PC-9 (cell line): ENCODE results near the gene CCSAP. TPM values are rescaled to one million over a fixed set of nuclear protein-coding genes. Genes with fewer than 3 reads are reported as not detected.

Experiments
- BruUV-seq: library from RNA; stranded (reverse); fragments of 400-500 nt; replicated peaks from 2 replicates; lab custom pipeline; 2021; lab: Mats Ljungman, UMichigan
- CTCF ChIA-PET: fragments of 300-600 bp; sonication (Branson Sonifier 250); formaldehyde crosslinking; loops from one replicate; lab custom pipeline; 2022; ENCODE audit warnings: antibody characterized with exemption; lab: Charles Lee
- POLR2A ChIA-PET: fragments of 300-600 bp; sonication (Branson Sonifier 250); formaldehyde crosslinking; loops from one replicate; lab custom pipeline; 2022; ENCODE audit warnings: antibody characterized with exemption; ENCODE audit not compliant: unreplicated experiment; lab: Charles Lee
- DNase-seq, 2 experiments: peaks; one replicate each; pipeline versions ENCODE4 v3.0.0 to v3.0.0-alpha.2; 2015 to 2022; ENCODE audit warnings: mixed read lengths in 1 of 2
- H2AFZ ChIP-seq: fragments of 200-600 bp; sonication (generic); 2 replicates; pipeline ENCODE4 v1.8.1; 2017; ENCODE audit warnings: antibody characterized with exemption
- H3F3A ChIP-seq: fragments of 200-600 bp; sonication (generic); 2 replicates; pipeline ENCODE4 v1.8.1; 2017; ENCODE audit warnings: antibody characterized with exemption, mild to moderate bottlenecking, low read depth; ENCODE audit not compliant: insufficient read depth
- H3K27ac ChIP-seq: fragments of 200-600 bp; sonication (generic); 2 replicates; pipeline ENCODE4 v1.6.1; 2016; ENCODE audit warnings: mixed run types
- H3K27me3 ChIP-seq: fragments of 200-600 bp; sonication (generic); 2 replicates; pipeline ENCODE4 v1.6.1; 2016; ENCODE audit warnings: low read depth, mixed run types; ENCODE audit not compliant: insufficient read depth
- H3K36me3 ChIP-seq: fragments of 200-600 bp; sonication (generic); 2 replicates; pipeline ENCODE4 v1.6.1; 2016; ENCODE audit warnings: low read depth, mixed run types
- H3K4me1 ChIP-seq: fragments of 200-600 bp; sonication (generic); replicated peaks from 2 replicates; pipeline ENCODE4 v1.6.1; 2016; ENCODE audit warnings: mixed run types; ENCODE audit not compliant: insufficient read depth
- H3K4me2 ChIP-seq: fragments of 200-600 bp; sonication (generic); 2 replicates; pipeline ENCODE4 v1.6.1; 2017; ENCODE audit warnings: mixed run types
- H3K4me3 ChIP-seq: fragments of 200-600 bp; sonication (generic); 2 replicates; pipeline ENCODE4 v1.6.1; 2016; ENCODE audit warnings: mixed run types
- H3K79me2 ChIP-seq: fragments of 200-600 bp; sonication (generic); 2 replicates; pipeline ENCODE4 v1.6.1; 2017; ENCODE audit warnings: low read depth, mixed run types
- H3K9me2 ChIP-seq: fragments of 200-600 bp; sonication (generic); 2 replicates; pipeline ENCODE4 v1.8.1; 2017; ENCODE audit warnings: mild to moderate bottlenecking; ENCODE audit not compliant: insufficient read depth
- H3K9me3 ChIP-seq: fragments of 200-600 bp; sonication (generic); 2 replicates; pipeline ENCODE4 v1.8.1; 2016; ENCODE audit warnings: low read depth; ENCODE audit not compliant: insufficient read depth
- H4K20me1 ChIP-seq: fragments of 200-600 bp; sonication (generic); 2 replicates; pipeline ENCODE4 v1.8.1; 2017; ENCODE audit not compliant: insufficient read depth
- CTCF ChIP-seq: fragments of 200-600 bp; sonication (generic); conservative IDR thresholded peaks from 2 replicates; pipeline ENCODE4 v1.6.1; 2017; ENCODE audit warnings: mixed run types, antibody characterized with exemption, mild to moderate bottlenecking, moderate library complexity
- EZH2 ChIP-seq: fragments of 200-600 bp; sonication (generic); IDR thresholded peaks from 2 replicates; pipeline ENCODE4 v1.8.0; 2017; ENCODE audit warnings: antibody characterized with exemption, low read depth
- intact Hi-C: fragments of 100-400 bp; cut with micrococcal nuclease; formaldehyde crosslinking; loops from one replicate; pipeline ENCODE4 v1.10.0; 2022; ENCODE audit not compliant: unreplicated experiment
- total RNA-seq: library from RNA; stranded (reverse); gene quantifications from 2 replicates; pipeline ENCODE4 v1.2.3, GENCODE V29; 2021

Gene CCSAP
- total RNA-seq, 1 experiment from 2014 or later, result 6.7 TPM

- Histone ChIP-seq H3K9me2 (no peaks in the 10 kb centered on the region), H2AFZ (no peak overlapping the region), H4K20me1 (no peaks in the 10 kb centered on the region; the same call in none of the 2 replicates), H3K4me3 (no peak overlapping the region), H3K4me2 (no peak overlapping the region), H3K79me2 (peaks cover 14% of the 10 kb centered on the region; the same call in 1 of the 2 replicates), H3K36me3 (no peaks in the 10 kb centered on the region), H3K27me3 (no peaks in the 10 kb centered on the region), H3K27ac (no peak overlapping the region), H3K4me1 (0 out of 2 replicates have a peak, but pooled peaks cover 7% of the 10 kb centered on the region), H3K9me3 (no peaks in the 10 kb centered on the region), H3F3A (0 out of 2 replicates have a peak, but pooled peaks cover 12% of the 10 kb centered on the region)
- TF ChIP-seq EZH2, result no peak
- no peak for TF ChIP-seq CTCF
- no peak for DNase-seq
- BruUV-seq, result no TSS peak
- CTCF ChIA-PET, result no interaction called here
- POLR2A ChIA-PET, result no interaction called here
- intact Hi-C loops, result no loop called here
Observed at GRCh38 chr1:229282295-229282823, 60.5 kb downstream of the CCSAP start.

- H3K27me3 ChIP-seq, result no peaks in the 10 kb centered on the region
- H3K9me3 ChIP-seq, result no peaks in the 10 kb centered on the region
- intact Hi-C loops, result no loop called here
- peaks cover 14% of the 10 kb centered on the region; the same call in 1 of the 2 replicates for H3K79me2 ChIP-seq
- H4K20me1 ChIP-seq, result no peaks in the 10 kb centered on the region; the same call in none of the 2 replicates
- BruUV-seq, result no TSS peak
- CTCF ChIA-PET, result no interaction called here
- POLR2A ChIA-PET, result no interaction called here
- no peak overlapping the region for H3K4me2 ChIP-seq
- no peaks in the 10 kb centered on the region for H3K9me2 ChIP-seq
- no peak overlapping the region for H3K27ac ChIP-seq
- 0 out of 2 replicates have a peak, but pooled peaks cover 12% of the 10 kb centered on the region for H3F3A ChIP-seq
- H2AFZ ChIP-seq, result no peak overlapping the region
- TF ChIP-seq EZH2 (no peak), CTCF (no peak)
- DNase-seq, result no peak
- 0 out of 2 replicates have a peak, but pooled peaks cover 7% of the 10 kb centered on the region for H3K4me1 ChIP-seq
- H3K36me3 ChIP-seq, result no peaks in the 10 kb centered on the region
- H3K4me3 ChIP-seq, result no peak overlapping the region
Observed at GRCh38 chr1:229281339-229281926, 61.4 kb downstream of the CCSAP start.

- H3K9me2 ChIP-seq, result no peaks in the 10 kb centered on the region
- no peaks in the 10 kb centered on the region for H3K9me3 ChIP-seq
- no peak overlapping the region for H2AFZ ChIP-seq
- POLR2A ChIA-PET, result no interaction called here
- H4K20me1 ChIP-seq, result no peaks in the 10 kb centered on the region; the same call in none of the 2 replicates
- H3K36me3 ChIP-seq, result no peaks in the 10 kb centered on the region
- no peak overlapping the region for H3K27ac ChIP-seq
- peaks cover 14% of the 10 kb centered on the region; the same call in 1 of the 2 replicates for H3K79me2 ChIP-seq
- CTCF ChIA-PET, result no interaction called here
- no peak overlapping the region for H3K4me3 ChIP-seq
- 0 out of 2 replicates have a peak overlapping the region, but pooled peaks have one; percentile 14 for H3K4me2 ChIP-seq
- H3F3A ChIP-seq, result 0 out of 2 replicates have a peak, but pooled peaks cover 12% of the 10 kb centered on the region
- no peak for DNase-seq
- H3K4me1 ChIP-seq, result 0 out of 2 replicates have a peak, but pooled peaks cover 7% of the 10 kb centered on the region
- intact Hi-C loops, result no loop called here
- BruUV-seq, result no TSS peak
- H3K27me3 ChIP-seq, result no peaks in the 10 kb centered on the region
- TF ChIP-seq EZH2 (no peak), CTCF (no peak)
Observed at GRCh38 chr1:229280921-229281320, 61.9 kb downstream of the CCSAP start.
